ENCODE data around the gene MT4.
"Not testable (repeated sequence)": the region's sequence is repeated elsewhere in the genome, so short reads cannot be mapped to it uniquely, and the experiment has no call there.

MT4 gene

DNA sequence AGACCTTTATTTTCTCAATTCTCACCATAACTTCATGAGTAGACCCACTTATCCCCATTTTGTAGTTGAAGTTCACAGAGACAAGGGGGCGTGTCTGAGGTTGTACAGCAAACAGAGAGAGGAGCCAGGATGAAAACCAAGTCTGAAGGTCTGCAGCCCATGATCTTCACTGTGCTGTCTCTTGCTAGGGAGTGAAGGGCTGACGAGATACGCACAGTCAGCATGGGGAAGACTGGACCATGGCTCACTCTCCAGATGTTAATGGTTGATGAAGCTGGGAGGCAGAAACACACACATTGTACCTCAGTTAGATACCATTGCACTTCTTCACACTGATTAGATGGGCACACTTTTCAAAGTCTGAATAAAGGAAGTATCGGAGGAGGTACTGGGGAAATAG is 5.8 kb upstream of the MT4 start:
- no peak for DNase-seq

DNA sequence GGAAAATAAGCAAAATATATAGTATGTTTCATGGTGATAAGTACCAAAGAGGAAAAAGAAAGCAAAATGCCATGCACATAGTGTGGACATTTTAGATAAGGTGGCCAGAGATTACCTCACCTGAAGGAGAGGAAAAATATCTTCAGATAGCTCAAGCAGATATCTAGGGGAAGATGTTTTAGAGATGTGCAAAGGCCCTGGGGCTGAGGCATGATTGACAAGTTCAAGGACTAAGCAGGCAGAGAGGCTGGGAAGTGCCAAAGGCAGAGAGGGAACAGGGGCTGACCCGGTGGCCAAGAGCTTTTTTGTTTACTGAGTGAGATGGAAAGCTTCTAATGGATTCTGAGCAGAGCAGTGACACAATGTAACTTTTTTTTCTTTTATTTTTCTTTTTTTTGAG is 4.4 kb upstream of the MT4 start:
- no peak for DNase-seq

DNA sequence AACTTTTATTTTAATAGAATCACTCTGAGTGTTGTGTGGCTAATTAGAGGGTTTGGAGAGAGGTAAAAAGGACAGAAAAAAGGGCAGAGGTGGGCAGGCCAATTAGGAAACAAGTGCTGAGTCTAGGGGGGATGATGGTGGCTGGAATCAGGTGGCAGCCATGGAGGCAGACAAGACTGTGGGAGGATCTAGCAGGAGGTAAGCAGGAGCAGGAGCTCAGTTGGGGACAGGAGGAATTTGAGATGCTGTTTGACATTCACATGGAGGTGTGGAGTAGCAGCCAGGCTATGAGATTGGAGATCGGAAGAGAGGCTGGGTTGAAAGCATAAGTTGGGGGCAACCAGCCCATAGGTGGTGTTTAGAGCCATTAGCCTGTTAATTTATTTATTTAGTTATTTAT is 3.7 kb upstream of the MT4 start:
- DNase-seq, result no peak

DNA sequence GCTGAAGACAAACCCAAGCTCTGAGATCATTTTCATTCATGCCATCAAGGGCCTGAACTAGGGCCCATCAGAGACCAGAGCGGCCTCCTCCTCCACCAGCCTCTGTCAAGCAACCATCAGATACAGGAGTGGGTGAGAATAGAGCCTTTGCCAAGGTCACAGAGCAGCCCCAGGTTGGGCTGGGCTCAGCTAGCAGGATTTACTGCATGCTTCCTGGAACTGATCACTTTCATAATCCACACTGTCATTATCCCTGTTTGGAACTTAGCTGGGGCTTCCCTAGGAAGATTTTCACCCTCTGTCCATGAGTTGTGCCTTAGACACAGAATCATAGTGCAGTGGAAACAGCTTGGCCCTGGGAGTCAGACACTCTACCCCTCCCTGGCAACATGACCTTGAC is 5.1 kb downstream of the MT4 start:
- DNase-seq, result no peak

DNA sequence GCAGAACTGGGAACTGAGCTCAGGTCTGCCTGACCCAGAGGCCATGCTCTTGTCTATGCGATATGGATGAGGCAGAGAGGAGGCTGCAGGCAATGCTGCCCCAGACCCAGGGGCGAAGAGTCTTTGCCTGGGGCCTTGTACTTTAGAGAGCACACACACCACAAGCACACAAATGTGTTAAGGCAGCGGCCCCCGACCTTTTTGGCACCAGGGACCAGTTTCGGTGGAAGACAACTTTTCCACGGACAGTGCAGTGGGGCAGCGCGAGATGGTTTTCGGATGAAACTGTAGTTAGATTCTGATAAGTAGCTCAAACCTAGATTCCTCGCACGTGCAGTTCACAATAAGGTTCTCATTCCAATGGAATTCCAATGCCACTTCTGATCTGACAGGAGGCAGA is 6.7 kb downstream of the MT4 start:
- no peak for DNase-seq

DNA sequence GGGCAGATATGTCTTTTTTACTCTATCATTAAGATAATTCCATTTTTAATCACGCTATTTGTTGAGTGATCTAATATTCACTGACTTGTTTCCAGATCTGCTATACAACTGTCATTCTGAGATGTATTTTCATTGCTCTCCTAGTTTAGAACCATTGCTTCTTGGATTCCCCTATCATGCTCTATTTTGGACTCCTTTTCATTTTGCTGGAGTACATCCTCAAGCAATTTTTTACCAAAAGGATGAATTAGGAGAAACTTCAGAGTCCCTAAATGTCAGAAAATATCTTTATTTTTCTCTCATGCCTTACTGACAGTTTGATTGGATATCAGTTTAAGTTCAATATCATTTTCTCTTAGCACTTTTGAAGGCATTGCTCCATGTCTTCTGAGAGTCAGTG is 9.8 kb downstream of the MT4 start:
- no peak for DNase-seq

DNA sequence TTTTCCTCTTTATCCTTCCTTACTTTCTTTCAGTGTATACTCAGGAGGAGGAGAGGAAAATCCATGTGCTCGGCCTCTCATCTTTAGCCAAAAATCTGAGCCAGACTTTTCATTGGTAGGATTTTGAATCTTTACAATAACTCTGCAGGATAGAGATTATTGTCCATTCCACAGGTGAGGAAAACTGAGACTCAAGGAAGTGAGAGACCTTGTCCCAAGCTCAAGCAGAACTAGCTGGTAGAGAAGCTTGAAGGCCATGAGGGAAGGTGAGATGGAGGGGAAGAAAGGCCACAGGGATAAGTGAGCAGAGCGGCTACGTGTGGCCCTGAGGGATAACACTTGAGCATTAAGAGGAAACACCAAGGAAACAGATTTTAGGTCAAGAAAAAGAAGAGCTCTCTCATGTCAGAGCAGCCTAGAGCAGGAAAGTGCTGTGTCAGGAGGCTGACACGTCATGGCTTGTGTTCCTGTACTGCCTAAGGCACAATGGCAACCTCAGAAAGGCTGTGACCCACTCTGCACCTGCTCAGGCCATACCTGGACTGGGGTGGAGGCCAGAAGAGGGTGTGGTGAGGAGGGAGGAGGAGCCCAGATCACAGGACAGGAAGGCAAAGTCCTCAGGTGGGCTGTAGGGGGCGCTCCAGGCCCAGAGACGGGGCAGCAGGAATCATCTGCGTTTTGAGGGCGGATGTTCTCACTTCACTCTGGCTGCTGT is 11.9 kb downstream of the MT4 start:
- no peak for DNase-seq

DNA sequence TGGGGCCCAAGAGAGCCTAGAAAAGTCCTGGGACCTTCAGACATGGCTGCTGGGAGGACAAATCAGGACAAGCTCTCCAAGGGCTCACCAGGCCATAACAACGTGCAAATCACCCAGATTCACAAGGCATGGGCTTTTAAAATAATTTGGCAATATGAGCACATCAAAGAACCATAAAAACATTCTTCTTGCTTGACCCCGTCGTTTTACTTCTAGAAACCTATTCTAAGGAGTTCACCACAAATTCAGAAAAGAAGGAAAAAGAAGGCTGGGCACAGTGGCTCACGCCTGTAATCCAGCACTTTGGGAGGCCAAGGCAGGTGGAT is 12.4 kb downstream of the MT4 start:
- DNase-seq, result no peak

DNA sequence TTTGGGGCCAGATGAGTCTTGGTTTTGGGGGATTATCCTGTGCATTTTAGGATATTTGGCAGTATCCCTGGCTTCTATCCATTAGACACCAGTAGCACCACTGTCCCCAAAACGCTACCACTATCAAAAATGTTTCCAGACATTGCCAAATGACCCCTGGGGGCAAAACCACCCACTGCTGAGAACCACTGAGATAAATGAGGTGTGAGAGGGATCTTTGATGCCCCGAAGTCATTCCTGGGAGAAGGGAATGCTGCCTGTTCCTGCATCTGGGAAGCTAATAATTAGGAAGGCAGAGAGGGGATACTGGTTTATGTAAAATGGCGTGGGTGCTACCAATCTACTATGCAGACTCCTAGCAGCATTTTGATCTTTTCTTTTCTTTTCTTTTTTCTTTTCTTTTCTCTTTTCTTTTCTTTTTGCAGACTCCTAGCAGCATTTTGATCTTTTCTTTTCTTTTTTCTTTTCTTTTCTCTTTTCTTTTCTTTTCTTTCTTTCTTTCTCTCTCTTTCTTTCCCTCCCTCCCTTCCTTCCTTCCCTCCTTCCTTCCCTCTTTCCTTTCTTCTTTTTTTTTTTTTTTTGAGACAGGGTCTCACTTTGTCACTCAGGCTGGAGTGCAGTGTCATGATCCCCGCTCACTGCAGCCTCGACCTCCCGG is 15.6 kb downstream of the MT4 start:
- DNase-seq, result no peak

DNA sequence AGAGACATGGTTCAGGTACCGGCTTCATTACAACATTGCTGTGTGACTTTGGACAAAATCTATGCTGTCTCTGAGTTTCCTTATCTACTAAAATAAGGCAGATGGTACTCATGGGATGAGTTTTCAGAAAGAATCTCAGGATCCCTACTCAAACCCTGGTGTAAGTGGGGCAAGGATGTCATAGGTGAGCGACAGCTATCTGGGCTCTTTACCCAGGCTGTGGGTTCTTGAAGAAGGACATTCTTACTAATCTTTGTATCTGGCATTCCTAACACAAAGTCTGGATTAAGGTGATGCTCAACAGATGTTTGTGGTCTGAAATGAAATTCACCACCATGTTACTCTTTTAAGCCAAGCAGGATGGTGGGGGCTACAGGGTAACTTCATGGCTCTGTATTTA is 18.0 kb downstream of the MT4 start:
- DNase-seq, result not testable (repeated sequence)

DNA sequence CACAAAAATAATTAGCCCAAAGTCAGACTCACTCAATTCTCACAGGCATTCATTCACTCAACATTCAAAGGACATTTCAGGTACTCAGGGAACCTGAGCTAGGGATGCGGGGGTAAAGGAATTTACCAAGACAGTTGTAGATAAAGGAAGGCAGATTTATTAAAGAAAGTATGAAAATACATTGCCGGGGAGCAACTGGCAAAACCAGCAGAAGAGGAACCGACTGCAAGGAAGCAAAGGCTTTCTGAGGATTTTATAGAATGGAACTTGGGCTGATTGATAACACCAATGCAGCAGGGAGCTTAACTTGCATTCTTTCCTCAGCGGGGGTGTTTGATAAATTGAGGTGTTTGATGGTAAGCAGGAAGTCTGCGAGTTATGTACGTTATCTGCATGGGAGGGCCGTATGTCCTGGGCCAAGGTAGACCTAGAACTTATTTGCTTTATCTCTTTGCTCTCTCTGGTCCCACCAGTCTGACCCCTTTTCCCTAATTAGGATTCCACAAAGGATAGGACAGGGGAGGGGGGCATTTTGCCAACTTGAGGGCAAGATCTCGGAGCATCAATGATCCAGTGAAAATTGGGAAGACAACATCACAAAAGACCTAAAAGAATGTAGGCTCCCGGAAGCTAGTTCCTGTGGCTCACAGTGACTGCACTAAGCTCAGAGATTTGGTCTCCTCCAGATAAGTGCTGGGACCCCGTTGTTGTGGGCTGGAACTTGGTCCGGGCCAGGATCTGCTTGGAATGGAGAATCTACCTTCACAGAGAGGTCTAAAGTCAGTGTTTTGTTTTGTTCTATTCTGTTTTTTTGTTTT is 18.7 kb downstream of the MT4 start:
- DNase-seq, result no peak

DNA sequence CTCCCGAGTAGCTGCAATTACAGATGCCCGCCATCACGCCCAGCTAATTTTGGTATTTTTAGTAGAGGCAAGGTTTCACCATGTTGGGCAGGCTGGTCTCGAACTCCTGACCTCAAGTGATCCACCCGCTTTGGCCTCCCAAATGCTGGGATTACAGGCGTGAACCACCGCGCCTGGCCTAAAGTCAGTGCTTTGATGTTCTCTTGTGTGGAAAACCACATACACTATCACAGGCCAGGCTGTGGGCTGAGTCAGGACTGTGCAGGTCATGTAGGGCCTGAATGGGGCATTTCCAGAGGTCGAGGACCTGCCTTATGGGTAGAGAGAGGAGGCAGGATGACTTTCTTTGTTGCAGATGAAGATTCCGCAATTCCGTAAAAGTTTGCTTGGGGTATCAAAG is 19.4 kb downstream of the MT4 start:
- DNase-seq, result no peak

DNA sequence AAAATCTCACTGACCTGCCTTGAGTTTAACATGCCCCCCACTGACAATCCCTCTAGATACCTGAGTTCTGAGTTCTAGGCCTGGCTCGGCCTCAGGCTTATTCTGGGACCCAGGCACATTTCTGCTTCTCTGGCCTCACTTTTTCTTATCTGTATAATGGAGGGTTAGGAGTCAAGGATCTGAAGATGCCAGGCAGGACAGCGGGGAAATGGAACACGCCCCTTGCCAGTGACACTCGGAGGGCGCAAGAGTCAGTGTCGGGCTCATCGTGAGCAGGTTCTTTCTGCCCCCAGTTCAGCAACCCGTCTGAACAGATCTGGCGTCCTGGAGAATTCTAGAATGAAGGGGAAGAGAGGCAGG is 23.9 kb downstream of the MT4 start:
- DNase-seq, result no peak

DNA sequence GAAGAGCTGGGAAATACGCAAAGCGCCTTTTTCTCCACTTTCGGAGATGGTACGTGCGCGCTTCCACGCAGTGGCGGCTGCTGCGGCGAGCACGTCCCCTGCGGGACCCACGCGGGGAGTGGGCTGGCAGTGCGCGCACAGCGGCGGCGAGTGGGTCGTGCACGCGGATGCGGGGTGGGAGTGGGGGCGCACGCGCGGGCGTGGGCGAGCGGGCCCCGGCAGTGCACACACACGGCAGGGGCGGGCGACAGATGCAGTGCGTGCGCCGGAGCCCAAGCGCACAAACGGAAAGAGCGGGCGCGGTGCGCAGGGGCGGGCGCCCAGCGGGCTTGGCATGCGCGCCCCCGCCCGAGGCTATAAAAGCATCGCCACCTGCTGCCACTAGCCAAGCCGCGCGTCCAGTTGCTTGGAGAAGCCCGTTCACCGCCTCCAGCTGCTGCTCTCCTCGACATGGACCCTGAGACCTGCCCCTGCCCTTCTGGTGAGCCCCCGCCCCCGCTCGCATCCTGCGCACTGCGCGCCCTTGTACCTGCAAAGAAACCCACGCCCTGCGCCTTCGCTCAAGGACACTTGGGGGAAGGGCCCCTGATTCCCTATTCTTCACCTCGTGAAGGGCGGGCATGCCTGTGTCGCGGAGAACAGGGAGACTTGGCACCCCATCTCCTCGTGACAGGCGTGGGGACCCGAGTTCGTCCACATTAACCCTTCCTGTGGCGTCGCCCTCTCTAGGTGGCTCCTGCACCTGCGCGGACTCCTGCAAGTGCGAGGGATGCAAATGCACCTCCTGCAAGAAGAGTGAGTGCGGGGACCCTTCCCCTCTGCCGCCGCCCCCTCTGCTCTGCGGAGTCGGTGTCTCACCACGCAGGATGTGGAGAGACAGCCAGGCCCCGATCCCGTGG is 24.5 kb downstream of the MT4 start, which contains the start of gene MT3:
MT3 (plus strand) TSS at position 388 of the 899 bp plus-strand sequence; CDS start at position 451, 63 bp downstream.
- peak; percentile 54 to 68 for DNase-seq

DNA sequence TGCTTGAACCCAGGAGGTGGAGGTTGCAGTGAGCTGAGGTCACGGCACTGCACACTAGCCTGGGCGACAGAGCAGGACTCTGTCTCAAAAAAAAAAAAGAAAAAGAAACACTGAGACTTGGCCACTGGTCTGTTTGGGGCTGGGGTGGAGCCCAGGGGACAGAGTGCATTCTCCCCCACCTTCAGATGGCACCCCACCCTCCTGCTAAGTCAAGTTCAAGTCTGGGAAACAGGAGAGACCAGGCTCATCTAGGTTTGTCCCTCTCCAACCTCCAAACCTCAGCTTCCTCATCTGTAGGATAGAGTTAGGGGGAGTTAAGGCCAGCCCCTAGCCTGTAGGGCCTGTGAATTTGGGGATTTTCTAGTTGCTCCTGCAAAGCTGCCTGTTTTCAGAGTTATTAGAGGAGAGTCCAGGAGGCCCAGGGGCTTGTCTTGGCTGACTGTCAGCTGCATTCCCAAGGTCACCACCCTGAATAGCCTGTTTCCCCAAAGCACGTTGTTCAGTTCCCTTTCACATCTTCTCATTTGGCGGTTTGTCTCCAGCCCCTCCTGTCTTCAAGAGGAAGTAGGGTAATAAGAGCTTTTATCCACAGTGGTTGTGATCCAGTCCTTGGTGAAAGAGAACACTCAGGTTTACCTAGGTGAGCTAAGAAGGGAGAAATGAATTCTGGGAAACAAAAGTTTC is 26.6 kb downstream of the MT4 start:
- no peak for DNase-seq

DNA sequence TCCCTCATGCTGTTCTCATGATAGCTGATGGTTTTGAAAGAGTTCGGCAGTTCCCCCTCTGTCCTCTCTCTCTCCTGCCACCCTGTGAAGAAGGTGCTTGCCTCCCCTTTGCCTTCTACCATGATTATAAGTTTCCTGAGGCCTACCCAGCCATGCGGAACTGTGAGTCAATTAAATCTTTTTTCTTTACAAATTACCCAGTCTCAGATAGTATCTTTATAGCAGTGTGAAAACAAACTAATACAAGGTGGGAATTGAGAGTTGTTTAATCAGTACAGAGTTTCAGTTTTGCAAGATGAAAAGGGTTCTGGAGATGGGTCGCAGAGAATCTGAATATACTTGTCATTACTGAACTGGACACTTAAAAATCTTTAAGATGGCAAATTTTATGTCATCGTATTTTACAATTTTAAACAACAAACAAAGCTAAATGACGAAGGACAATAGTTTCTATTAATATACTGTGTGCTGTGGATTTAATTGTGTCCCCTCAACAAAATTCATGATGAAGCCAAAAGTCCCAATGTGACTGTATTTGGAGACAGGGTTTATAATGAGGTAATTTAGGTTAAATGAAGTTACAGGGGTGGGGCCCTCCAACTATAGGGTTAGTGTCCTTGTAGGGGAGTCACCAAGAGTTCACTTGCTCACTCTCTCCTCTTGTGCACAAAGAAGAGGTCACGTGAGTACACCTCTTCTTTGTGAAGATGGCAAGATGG is 28.9 kb downstream of the MT4 start:
- DNase-seq, result no peak

DNA sequence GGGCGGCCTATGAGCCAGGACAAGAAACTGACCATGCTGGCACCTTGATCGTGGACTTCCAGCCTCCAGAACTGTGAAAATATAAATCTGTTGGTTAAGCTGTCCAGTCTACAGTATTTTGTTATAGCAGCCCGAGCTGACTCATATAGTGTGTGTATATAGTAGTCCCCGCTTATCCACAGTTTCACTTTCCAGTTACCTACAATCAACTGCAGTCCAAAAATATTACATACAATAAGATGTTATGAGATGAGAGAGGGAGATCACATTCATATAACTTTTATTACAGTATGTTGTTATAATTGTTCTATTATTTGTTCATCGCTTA is 29.4 kb downstream of the MT4 start:
- no peak for DNase-seq

DNA sequence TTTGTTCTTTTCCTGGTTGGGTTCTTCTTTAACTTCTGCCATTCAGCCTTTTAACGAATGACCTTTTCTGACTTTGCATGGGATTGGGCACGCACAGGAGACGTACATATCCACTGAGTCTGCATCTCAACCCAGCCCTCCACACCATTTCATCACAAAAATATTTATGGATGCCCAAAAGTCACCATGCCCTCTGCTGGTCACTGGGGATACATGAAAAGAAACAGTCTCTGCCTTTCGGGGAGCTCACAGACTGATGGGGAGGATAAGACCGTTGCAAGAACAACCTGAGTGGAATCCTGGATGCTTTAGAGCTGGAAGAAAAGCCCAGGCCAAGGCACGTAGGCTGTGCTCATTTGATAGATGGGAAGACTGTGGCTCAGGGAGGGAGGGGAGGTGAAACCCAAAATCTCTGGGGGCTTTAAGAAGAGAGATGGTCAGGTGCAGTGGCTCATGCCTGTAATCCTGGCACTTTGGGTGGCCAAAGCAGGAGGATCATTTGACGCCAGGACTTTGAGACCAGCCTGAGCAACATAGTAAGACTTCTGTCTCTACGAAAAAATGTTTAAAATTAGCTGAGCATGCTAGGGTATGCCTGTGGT is 35.6 kb downstream of the MT4 start:
- DNase-seq, result peak; percentile 2 to 4

DNA sequence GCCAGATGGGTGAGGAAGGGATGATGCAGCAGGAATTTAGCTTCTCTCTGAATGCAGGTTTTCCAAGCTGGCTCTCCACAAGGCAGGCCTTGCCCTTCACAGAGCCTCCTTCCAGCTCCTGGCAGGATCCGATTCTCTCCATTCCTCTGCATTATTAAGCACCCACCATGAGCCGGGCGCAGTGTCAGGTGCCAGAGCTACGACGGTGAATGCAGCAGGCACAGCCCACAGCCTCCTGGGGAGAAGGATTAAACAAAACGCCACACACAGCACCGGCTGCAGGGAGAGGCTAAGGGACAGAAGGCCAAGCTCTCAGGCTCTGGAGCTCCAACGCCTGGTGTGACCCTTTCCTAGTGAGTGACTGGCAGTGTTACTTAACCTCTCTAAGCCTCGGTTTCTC is 36.5 kb downstream of the MT4 start:
- DNase-seq, result no peak

DNA sequence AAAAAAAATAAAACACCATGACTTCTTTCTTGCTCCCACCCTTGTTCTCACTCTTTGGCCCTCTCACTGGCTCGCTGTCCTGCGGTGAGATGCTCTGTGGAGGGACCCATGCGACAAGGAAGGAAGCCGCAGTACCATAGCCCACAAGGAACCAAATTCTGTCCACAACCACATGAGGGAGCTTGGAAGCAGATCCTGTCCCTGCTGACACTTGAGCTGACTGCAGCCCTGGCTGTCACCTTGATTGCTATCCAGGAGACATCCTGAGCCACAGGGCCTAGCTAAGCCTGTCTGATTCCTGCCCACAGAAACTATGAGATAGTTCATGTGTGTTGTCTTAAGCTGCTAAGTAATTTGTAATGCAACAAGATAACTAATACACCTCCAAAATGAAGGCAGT is 38.7 kb downstream of the MT4 start:
- DNase-seq, result peak; percentile 15 to 16

DNA sequence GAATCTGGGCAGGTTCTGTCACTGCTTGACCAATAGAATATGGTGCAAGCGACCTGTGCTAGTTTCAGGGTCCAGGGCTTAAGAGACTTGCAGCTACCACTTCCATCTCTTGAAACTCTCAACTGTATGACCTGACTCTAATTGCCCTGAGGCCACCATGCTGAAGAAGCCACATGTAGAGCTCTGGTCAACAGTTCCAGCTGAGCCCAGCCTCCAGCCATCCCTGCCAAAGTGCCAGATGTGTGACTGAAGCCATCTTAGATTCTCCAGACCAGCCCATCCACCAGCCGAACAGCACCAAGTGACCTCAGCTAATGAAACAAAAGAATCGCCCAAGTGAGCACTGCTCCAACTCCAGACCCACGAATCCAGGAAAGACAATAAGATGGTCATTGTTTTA is 40.1 kb downstream of the MT4 start:
- DNase-seq, result no peak

DNA sequence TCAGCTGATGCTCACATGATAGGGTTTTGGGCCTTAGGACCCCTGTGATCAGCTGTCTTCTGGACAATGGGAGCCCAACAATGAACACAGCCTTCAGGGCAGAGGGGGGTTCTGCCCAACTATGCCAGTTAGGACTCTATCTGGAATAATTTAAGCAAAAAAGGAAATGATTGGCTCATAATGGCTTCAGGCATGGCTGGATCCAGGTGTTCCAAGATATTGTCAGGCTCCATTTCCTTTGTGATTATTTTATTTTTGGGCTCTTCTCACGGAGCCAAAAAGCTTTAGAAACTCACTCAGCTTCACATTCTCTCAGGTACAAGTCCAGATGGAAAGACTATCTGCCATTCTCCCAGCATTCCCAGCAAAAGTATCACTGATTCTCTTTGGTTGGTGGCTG is 40.6 kb downstream of the MT4 start:
- DNase-seq, result no peak

Data from NCI-H2081 (cell line).